Measurements from ENCODE around the gene NNAT.
"Not testable (repeated sequence)": the region's sequence is repeated elsewhere in the genome, so short reads cannot be mapped to it uniquely, and the experiment has no call there.

The NNAT gene

DNA sequence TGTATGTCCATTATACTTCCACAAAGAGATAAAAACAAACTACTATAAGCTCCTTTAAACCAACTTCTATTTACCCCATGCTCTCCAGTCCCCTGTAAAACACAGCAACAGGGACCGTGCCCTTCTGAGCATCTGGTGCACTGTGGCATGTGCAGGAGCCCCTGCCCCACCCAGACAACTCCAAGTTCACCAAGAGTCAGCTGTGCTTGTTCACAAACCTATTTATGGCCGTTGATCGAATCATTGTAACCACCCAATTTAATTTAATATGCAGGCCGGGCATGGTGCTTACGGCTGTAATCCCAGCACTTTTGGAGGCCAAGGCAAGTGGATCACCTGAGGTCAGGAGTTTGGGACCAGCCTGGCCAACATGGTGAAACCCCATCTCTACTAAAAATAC is 20.3 kb downstream of the NNAT start:
- TF ChIP-seq, protein P1, sequence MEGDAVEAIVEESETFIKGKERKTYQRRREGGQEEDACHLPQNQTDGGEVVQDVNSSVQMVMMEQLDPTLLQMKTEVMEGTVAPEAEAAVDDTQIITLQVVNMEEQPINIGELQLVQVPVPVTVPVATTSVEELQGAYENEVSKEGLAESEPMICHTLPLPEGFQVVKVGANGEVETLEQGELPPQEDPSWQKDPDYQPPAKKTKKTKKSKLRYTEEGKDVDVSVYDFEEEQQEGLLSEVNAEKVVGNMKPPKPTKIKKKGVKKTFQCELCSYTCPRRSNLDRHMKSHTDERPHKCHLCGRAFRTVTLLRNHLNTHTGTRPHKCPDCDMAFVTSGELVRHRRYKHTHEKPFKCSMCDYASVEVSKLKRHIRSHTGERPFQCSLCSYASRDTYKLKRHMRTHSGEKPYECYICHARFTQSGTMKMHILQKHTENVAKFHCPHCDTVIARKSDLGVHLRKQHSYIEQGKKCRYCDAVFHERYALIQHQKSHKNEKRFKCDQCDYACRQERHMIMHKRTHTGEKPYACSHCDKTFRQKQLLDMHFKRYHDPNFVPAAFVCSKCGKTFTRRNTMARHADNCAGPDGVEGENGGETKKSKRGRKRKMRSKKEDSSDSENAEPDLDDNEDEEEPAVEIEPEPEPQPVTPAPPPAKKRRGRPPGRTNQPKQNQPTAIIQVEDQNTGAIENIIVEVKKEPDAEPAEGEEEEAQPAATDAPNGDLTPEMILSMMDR (IDR thresholded peaks at IDR 0.05; ENCODE audit: low read depth, low read length, missing control alignments): no peak
- DNase-seq (ENCODE audit: extremely low read depth, low read depth): no peak
- H3K4me3 ChIP-seq (replicated peaks; ENCODE audit: low read depth, low read length): no peak overlapping the region

DNA sequence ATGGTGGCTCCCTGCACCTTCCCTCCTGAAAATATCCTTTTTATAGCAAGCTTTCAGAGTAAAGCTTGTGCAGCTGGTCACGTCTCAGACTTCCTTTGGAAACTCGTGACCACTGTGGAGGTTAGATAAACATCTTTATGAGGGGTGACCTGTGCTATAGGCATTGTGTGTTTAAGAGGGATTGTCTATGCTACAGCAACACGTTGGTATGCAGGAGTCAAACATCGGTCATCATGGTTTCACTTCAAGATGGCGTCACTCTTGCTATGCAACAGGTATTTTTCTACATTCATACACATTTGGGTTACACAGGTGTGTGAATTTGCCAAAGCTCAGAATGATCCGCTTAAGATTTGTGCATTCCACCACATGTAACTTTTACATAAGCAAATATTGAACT is 21.2 kb downstream of the NNAT start:
- DNase-seq (ENCODE audit: extremely low read depth, low read depth): no peak
- TF ChIP-seq, protein P1 (IDR thresholded peaks at IDR 0.05; ENCODE audit: low read depth, low read length, missing control alignments): no peak

DNA sequence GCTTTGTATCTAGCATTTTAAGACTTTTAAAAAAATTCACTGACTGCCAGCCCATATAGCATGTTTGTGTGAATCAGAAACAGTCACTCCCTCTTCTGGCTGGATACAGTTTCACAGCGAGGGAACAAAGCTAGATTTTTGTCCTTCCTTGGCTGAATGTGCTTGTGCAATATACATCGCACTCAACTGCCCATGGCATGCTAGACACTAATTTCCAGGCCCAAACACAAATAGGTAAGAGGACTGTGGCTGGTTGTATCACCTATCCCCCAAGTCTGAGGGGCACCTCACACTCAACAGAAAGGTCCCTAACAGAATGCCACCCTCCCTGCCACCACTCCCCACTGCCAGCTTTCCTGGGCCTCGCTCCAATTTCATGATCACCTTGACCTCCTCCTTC is 22.8 kb downstream of the NNAT start:
- no peak overlapping the region for H3K4me3 ChIP-seq (replicated peaks; ENCODE audit: low read depth, low read length)
- TF ChIP-seq, protein P1 (IDR thresholded peaks at IDR 0.05; ENCODE audit: low read depth, low read length, missing control alignments): peak; percentile 39
- no peak for DNase-seq (ENCODE audit: extremely low read depth, low read depth)

More for the DNA sequence above, 21.2 kb downstream of the NNAT start:
- H3K4me3 ChIP-seq (replicated peaks; ENCODE audit: low read depth, low read length): no peak overlapping the region

DNA sequence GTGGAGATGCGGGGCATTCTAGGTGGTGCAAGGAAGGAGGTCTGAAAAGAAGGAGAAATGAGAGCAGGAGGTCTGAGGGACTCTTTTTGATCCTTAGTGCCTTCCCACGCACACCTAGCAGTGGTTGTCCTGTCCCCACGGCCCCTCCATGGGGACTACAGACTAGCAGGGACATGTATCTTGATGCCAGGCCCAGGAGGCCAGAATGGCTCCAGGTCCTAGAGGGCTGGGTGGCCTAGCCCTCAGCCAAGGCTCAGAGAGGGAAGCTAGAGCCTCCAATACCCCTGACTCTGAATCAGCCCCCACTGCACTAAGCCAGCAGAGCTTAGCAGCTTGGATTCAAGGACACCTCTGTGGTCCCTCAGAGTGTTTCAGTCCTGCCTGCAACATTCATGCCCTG is 23.3 kb downstream of the NNAT start:
- no peak for DNase-seq (ENCODE audit: extremely low read depth, low read depth)
- TF ChIP-seq, protein P1 (IDR thresholded peaks at IDR 0.05; ENCODE audit: low read depth, low read length, missing control alignments): no peak
- no peak overlapping the region for H3K4me3 ChIP-seq (replicated peaks; ENCODE audit: low read depth, low read length)

DNA sequence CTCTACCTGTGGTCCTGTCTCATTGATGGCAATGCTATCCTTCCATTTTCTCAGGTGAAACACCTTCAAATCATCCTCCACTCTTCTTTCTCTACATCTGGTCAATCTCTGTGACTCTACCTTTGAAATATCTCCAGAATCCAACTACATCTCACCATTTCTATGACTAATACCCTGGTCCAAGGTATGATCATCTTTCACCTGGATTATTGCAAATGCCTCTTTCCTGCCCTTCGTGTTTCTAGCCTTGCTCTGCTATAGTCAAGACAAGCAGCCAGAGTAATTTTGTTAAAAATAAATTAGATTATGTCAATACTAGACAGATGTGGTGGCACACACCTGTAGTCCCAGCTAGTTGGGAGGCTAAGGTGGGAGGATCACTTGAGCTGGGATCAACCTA is 24.5 kb downstream of the NNAT start:
- TF ChIP-seq, protein P1 (IDR thresholded peaks at IDR 0.05; ENCODE audit: low read depth, low read length, missing control alignments): no peak
- DNase-seq (ENCODE audit: extremely low read depth, low read depth): no peak
- H3K4me3 ChIP-seq (replicated peaks; ENCODE audit: low read depth, low read length): no peak overlapping the region

DNA sequence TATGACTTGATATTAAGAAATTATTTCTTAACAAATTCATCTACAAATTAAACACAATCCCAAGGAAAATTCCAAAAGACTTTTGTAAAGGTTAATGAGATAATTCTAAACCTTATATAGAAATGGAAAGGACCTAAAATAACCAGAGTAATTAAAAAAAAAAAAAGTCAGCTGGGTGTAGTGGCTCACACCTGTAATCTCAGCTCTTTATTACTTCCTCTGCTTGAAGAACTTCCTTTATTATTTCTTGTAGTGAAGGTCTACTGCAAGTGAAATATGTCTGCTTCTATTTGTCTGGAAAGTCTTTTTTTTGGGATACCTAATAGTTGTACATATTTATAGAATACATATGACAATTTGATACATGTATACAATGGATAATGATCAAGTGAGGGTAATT is 26.9 kb downstream of the NNAT start:
- TF ChIP-seq, protein P1 (IDR thresholded peaks at IDR 0.05; ENCODE audit: low read depth, low read length, missing control alignments): no peak
- H3K4me3 ChIP-seq (replicated peaks; ENCODE audit: low read depth, low read length): no peak overlapping the region
- no peak for DNase-seq (ENCODE audit: extremely low read depth, low read depth)

DNA sequence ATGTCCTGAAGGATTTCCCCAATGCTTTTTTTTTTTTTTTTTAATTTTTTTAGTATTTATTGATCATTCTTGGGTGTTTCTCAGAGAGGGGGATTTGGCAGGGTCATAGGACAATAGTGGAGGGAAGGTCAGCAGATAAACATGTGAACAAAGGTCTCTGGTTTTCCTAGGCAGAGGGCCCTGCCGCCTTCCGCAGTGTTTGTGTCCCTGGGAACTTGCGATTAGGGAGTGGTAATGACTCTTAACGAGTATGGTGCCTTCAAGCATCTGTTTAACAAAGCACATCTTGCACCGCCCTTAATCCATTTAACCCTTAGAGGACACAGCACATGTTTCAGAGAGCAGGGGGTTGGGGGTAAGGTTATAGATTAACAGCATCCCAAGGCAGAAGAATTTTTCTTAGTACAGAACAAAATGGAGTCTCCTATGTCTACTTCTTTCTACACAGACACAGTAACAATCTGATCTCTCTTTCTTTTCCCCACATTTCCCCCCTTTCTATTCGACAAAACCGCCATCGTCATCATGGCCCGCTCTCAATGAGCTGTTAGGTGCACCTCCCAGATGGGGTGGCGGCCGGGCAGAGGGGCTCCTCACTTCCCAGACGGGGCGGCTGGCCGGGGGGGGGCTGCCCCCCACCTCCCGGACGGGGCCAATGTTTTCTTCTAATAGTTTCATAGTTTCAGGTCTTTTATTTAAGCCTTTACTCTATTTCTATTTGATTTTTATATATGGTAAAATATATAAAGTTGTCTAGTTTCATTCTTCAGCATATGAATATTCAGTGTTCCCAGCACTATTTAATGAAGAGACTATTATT is 29.3 kb downstream of the NNAT start:
- H3K4me3 ChIP-seq (replicated peaks; ENCODE audit: low read depth, low read length); DNase-seq (ENCODE audit: extremely low read depth, low read depth): not testable (repeated sequence)

DNA sequence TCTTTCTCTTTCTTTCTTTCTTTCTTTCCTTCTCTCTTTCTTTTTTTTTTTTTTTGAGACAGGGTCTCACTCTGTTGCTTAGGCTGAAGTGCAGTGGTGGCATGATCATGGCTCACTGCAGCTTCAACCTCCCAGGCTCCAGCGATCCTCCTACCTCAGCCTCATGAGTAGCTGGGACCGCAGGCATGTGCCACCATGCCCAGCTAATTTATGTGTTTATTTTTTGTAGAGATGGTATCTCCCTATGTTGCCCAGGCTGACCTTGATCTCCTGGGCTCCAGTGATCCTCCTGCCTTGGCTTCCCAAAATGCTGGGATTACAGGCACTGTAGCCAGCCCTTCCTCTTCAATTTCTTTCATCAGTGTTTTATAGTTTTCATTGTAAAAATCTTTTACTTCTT is 30.6 kb downstream of the NNAT start:
- not testable (repeated sequence) for H3K4me3 ChIP-seq (replicated peaks; ENCODE audit: low read depth, low read length); DNase-seq (ENCODE audit: extremely low read depth, low read depth)
